Stimulated activated naive CD8-positive, alpha-beta T cell treated with anti-CD3 and anti-CD28 coated beads, Interleukin-15, amount 100 ng/mL, for 72 hours (primary cell): ENCODE results near the gene CA9.

Source experiments
- ATAC-seq: fragments of 150-1000 bp; cut with Tn5 transposase; 2 replicates; pipeline ENCODE4 v1.10.0; 2021; ENCODE audit warnings: mild to moderate bottlenecking, moderate library complexity
- DNase-seq, 2 donors: peaks; one replicate each; pipeline ENCODE4 v3.0.0; 2021 to 2022
- H3K27ac Mint-ChIP-seq, 2 donors: one replicate each; pipeline ENCODE4 v1.8.0; 2022; ENCODE audit warnings: mild to moderate bottlenecking in 2 of 2, mixed read lengths in 2 of 2, moderate library complexity in 2 of 2
- H3K27me3 Mint-ChIP-seq: one replicate; pipeline ENCODE4 v1.8.0; 2022; ENCODE audit warnings: mixed read lengths
- H3K4me1 Mint-ChIP-seq: one replicate; pipeline ENCODE4 v1.8.0; 2022; ENCODE audit warnings: mild to moderate bottlenecking, mixed read lengths
- H3K4me3 Mint-ChIP-seq, 2 donors: one replicate each; pipeline ENCODE4 v1.8.0; 2022; ENCODE audit warnings: mild to moderate bottlenecking in 2 of 2, mixed read lengths in 2 of 2, moderate library complexity in 1 of 2
- H3K9me3 Mint-ChIP-seq, 2 donors: one replicate each; pipeline ENCODE4 v1.8.0; 2022; ENCODE audit warnings: mixed read lengths in 2 of 2

Gene CA9

DNA sequence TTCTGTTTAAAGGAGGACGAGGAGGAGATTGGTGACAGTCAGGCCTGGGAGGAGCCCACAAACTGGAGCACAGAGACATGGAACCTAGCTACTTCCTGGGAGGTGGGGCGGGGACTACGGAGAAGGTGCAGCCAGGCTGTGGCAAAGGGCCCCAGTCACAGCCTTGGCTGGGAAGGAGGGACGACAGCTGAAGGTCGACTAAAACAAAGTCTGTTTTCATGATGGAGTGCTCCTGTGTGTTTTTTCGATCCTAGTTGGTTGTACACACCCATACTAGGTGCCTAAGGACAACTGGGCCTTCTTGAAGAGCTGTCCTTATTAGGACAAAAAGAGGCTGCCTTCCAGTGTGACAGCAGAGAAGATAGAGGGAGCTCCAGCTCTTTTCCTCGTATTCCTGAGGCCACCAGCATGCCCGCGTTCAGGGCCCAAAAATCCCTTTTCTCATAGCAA lies 12.7 kb upstream of the CA9 start:
- Mint-ChIP-seq H3K9me3 (no peaks in the 10 kb centered on the region), H3K27ac (no peak overlapping the region), H3K4me1 (peaks cover 94% of the 10 kb centered on the region), H3K27me3 (no peaks in the 10 kb centered on the region), H3K4me3 (no peak overlapping the region)
- DNase-seq, result no peak
- ATAC-seq, result no peak

GRCh38 chr9:35661756-35662350 lies 11.9 kb upstream of the CA9 start:
- DNase-seq (no peak), ATAC-seq (no peak)
- Mint-ChIP-seq H3K9me3 (no peaks in the 10 kb centered on the region), H3K27ac (peak overlapping the region in 1 of 2 donors; percentile 58), H3K27me3 (no peaks in the 10 kb centered on the region), H3K4me1 (peaks cover 89% of the 10 kb centered on the region), H3K4me3 (no peak overlapping the region)

DNA sequence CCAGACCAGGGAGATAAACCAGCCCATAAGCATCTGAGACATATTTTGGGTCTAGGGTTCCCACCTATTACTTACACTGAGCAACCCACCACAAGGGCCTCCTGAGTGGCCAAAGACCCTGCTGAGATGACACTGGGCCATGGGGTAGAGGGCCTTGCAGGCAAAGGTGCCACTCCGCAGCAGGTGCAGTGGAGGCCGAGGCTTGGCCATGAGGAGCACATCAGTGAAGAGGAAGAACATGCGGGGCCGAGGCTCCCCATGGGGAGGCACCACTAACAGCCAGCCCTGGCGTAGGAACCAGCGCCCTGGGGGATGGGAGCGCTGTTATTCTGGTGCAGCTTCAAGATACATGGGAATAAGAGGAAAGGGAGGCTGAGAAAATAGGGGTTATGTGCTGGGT lies 11.3 kb upstream of the CA9 start:
- Mint-ChIP-seq H3K4me1 (peaks cover 83% of the 10 kb centered on the region), H3K9me3 (no peaks in the 10 kb centered on the region), H3K4me3 (peak overlapping the region; percentile 3 to 47), H3K27me3 (no peaks in the 10 kb centered on the region), H3K27ac (no peak overlapping the region)
- DNase-seq (no peak), ATAC-seq (no peak)

GRCh38 chr9:35664531-35665470 lies 8.9 kb upstream of the CA9 start, which contains the start of gene ARHGEF39:
TSS of gene ARHGEF39 (minus strand) at chr9:35665195. CDS start at chr9:35665169, 26 bp downstream.
- peak; percentile 90 for ATAC-seq
- peak; percentile 66 to 80 for DNase-seq
- Mint-ChIP-seq H3K27ac (peak within 1 kb of the TSS; percentile 77), H3K9me3 (peaks cover 6 to 7% of the 10 kb centered on the region in 2 donors), H3K27me3 (no peaks in the 10 kb centered on the region), H3K4me3 (peak within 1 kb of the TSS; percentile 92 to 93), H3K4me1 (peaks cover 64% of the 10 kb centered on the region)

- H3K9me3 Mint-ChIP-seq, result peaks cover 6 to 7% of the 10 kb centered on the region in 2 donors
- H3K4me3 Mint-ChIP-seq, result peak overlapping the region; percentile 92 to 93
- no peaks in the 10 kb centered on the region for H3K27me3 Mint-ChIP-seq
- peak overlapping the region; percentile 77 for H3K27ac Mint-ChIP-seq
- H3K4me1 Mint-ChIP-seq, result peaks cover 58% of the 10 kb centered on the region
- ATAC-seq (no peak), DNase-seq (no peak)
Measured at GRCh38 chr9:35665471-35665818, 8.3 kb upstream of the CA9 start.

GRCh38 chr9:35666045-35666444 lies 7.7 kb upstream of the CA9 start:
- no peak for ATAC-seq
- peaks cover 52% of the 10 kb centered on the region for H3K4me1 Mint-ChIP-seq

GRCh38 chr9:35666549-35666948 lies 7.2 kb upstream of the CA9 start:
- DNase-seq (no peak), ATAC-seq (no peak)
- Mint-ChIP-seq H3K27ac (no peak overlapping the region), H3K4me1 (peaks cover 48% of the 10 kb centered on the region), H3K27me3 (no peaks in the 10 kb centered on the region), H3K4me3 (no peak overlapping the region), H3K9me3 (peaks cover 6 to 7% of the 10 kb centered on the region in 2 donors)

More at GRCh38 chr9:35666045-35666444, 7.7 kb upstream of the CA9 start:
- DNase-seq, result no peak
- Mint-ChIP-seq H3K27ac (peak overlapping the region in 1 of 2 donors; percentile 34), H3K4me3 (peak overlapping the region; percentile 92 to 93), H3K27me3 (no peaks in the 10 kb centered on the region), H3K9me3 (peaks cover 6 to 7% of the 10 kb centered on the region in 2 donors)

DNA sequence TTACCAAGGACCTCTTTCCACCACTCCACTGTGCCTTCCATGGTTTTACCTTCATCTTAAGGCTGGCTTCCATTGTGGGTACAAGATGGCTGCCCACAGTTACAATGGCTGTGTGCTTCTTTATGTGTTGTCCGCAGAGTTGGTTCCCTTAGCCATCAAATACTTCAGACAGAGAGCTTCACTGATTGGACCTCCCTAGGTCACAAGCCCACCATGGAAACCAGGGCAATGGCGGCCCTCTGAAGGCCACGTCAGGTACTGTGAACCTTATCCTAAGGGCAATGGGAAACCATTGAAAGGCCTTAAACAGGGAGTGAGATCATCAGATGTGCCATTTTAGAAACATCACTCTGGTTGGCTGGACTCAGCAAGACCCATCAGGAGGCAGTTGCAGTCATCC lies 5.8 kb upstream of the CA9 start:
- H3K27me3 Mint-ChIP-seq, result no peaks in the 10 kb centered on the region
- ATAC-seq (no peak), DNase-seq (no peak)
- H3K4me3 Mint-ChIP-seq, result no peak overlapping the region
- peaks cover 6 to 7% of the 10 kb centered on the region in 2 donors for H3K9me3 Mint-ChIP-seq
- H3K27ac Mint-ChIP-seq, result no peak overlapping the region
- H3K4me1 Mint-ChIP-seq, result peaks cover 34% of the 10 kb centered on the region

DNA sequence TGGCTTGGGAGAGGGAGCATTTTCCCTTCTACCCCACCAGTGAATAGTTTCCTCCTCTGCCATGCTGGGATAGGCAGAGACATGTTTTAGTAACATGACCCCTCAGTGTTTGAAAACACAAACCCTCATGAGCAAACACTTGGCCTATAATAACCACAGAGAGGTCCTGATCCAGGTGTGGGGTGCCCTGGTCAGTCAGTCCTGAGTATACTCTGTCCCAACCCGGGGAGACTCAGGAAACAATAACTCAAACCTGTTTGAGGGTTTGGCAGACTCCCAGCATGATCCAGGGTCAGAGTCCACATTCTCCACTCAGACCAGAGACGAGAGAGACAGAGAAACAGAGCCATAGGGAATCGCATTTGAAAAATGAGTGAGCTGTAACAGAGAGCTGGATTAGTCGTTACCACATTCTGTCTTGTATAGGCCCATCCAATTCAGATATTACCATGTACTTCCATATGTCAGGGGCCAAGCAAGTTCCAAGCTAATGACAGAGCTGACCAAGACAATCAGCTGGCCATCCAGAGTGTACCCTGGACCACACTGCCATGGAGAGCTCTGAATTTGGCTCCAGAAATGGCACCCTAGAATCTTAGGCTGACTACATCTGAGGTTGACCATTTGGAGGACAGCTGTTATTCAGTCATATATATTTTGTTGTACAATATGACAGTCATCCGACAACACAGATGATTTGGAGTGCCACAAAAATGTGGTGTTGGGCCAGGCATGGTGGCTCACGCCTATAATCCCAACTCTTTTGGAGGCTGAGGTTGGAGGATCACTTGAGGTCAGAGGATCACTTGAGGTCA lies 4.2 kb upstream of the CA9 start:
- Mint-ChIP-seq H3K27me3 (peaks cover 6% of the 10 kb centered on the region), H3K4me3 (no peak overlapping the region), H3K4me1 (peaks cover 23% of the 10 kb centered on the region), H3K27ac (no peak overlapping the region), H3K9me3 (peaks cover 6 to 7% of the 10 kb centered on the region in 2 donors)
- ATAC-seq (no peak), DNase-seq (no peak)

DNA sequence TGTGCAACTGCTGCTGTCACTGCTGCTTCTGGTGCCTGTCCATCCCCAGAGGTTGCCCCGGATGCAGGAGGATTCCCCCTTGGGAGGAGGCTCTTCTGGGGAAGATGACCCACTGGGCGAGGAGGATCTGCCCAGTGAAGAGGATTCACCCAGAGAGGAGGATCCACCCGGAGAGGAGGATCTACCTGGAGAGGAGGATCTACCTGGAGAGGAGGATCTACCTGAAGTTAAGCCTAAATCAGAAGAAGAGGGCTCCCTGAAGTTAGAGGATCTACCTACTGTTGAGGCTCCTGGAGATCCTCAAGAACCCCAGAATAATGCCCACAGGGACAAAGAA lies 265 bp downstream of the CA9 start:
- Mint-ChIP-seq H3K4me3 (no peak overlapping the region), H3K4me1 (peaks cover 17% of the 10 kb centered on the region), H3K9me3 (no peaks in the 10 kb centered on the region), H3K27ac (no peak overlapping the region), H3K27me3 (peaks cover 10% of the 10 kb centered on the region)
- ATAC-seq (no peak), DNase-seq (no peak)

GRCh38 chr9:35675204-35675603 lies 1.5 kb downstream of the CA9 start:
- H3K27me3 Mint-ChIP-seq, result peaks cover 10% of the 10 kb centered on the region
- peak overlapping the region; percentile 74 to 81 for H3K4me3 Mint-ChIP-seq
- ATAC-seq (peak; percentile 31), DNase-seq (no peak)
- H3K9me3 Mint-ChIP-seq, result no peaks in the 10 kb centered on the region
- H3K4me1 Mint-ChIP-seq, result peaks cover 17% of the 10 kb centered on the region
- peak overlapping the region; percentile 57 to 75 for H3K27ac Mint-ChIP-seq

DNA sequence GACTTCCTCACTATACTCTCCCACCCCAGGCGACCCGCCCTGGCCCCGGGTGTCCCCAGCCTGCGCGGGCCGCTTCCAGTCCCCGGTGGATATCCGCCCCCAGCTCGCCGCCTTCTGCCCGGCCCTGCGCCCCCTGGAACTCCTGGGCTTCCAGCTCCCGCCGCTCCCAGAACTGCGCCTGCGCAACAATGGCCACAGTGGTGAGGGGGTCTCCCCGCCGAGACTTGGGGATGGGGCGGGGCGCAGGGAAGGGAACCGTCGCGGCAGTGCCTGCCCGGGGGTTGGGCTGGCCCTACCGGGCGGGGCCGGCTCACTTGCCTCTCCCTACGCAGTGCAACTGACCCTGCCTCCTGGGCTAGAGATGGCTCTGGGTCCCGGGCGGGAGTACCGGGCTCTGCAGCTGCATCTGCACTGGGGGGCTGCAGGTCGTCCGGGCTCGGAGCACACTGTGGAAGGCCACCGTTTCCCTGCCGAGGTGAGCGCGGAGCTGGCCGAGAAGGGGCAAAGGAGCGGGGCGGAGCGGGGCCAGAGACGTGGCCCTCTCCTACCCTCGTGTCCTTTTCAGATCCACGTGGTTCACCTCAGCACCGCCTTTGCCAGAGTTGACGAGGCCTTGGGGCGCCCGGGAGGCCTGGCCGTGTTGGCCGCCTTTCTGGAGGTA lies 2.1 kb downstream of the CA9 start:
- peak overlapping the region; percentile 88 to 90 for H3K27ac Mint-ChIP-seq
- H3K27me3 Mint-ChIP-seq, result peaks cover 10% of the 10 kb centered on the region
- peak; percentile 86 for ATAC-seq
- peak overlapping the region; percentile 74 to 81 for H3K4me3 Mint-ChIP-seq
- DNase-seq, result peak; percentile 46 to 62
- H3K9me3 Mint-ChIP-seq, result no peaks in the 10 kb centered on the region
- peaks cover 17% of the 10 kb centered on the region for H3K4me1 Mint-ChIP-seq

DNA sequence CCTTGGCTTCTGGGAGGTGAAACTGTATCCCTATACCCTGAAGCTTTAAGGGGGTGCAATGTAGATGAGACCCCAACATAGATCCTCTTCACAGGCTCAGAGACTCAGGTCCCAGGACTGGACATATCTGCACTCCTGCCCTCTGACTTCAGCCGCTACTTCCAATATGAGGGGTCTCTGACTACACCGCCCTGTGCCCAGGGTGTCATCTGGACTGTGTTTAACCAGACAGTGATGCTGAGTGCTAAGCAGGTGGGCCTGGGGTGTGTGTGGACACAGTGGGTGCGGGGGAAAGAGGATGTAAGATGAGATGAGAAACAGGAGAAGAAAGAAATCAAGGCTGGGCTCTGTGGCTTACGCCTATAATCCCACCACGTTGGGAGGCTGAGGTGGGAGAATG lies 5.4 kb downstream of the CA9 start:
- Mint-ChIP-seq H3K9me3 (no peaks in the 10 kb centered on the region), H3K4me1 (peaks cover 16% of the 10 kb centered on the region), H3K27ac (no peak overlapping the region), H3K4me3 (no peak overlapping the region), H3K27me3 (peaks cover 8% of the 10 kb centered on the region)
- ATAC-seq (no peak), DNase-seq (no peak)

DNA sequence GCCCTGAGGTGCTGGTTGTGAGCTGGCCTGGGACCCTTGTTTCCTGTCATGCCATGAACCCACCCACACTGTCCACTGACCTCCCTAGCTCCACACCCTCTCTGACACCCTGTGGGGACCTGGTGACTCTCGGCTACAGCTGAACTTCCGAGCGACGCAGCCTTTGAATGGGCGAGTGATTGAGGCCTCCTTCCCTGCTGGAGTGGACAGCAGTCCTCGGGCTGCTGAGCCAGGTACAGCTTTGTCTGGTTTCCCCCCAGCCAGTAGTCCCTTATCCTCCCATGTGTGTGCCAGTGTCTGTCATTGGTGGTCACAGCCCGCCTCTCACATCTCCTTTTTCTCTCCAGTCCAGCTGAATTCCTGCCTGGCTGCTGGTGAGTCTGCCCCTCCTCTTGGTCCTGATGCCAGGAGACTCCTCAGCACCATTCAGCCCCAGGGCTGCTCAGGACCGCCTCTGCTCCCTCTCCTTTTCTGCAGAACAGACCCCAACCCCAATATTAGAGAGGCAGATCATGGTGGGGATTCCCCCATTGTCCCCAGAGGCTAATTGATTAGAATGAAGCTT lies 6.1 kb downstream of the CA9 start:
- Mint-ChIP-seq H3K4me3 (no peak overlapping the region), H3K27ac (no peak overlapping the region), H3K27me3 (peaks cover under 1% of the 10 kb centered on the region), H3K9me3 (no peaks in the 10 kb centered on the region), H3K4me1 (peaks cover 8% of the 10 kb centered on the region)
- no peak for ATAC-seq
- no peak for DNase-seq
